Astrocyte (in vitro differentiated cells and primary cell): Measurements from ENCODE around the gene CPN2. TPM values are rescaled to one million over a fixed set of nuclear protein-coding genes. Genes with fewer than 3 reads are reported as not detected.

Experiments
- DNase-seq: peaks from one replicate; pipeline ENCODE4 v3.0.0-alpha.2; 2010; ENCODE audit warnings: low read depth
- FAIRE-seq: peaks from 2 replicates; lab custom pipeline; 2011; peaks lifted over from hg19 to GRCh38; lab: Jason Lieb, UNC
- H2AFZ ChIP-seq: 2 replicates; pipeline ENCODE4 v1.6.0; 2012; ENCODE audit warnings: low read depth, low read length, inconsistent platforms
- H3K27ac ChIP-seq: 2 replicates; pipeline ENCODE4 v1.5.1; 2011; ENCODE audit warnings: low read depth, low read length, inconsistent platforms
- H3K27me3 ChIP-seq: 2 replicates; pipeline ENCODE4 v1.6.0; 2011; ENCODE audit warnings: low read length, inconsistent platforms; ENCODE audit not compliant: insufficient read depth
- H3K36me3 ChIP-seq: 2 replicates; pipeline ENCODE4 v1.5.1; 2011; ENCODE audit warnings: low read length, inconsistent platforms; ENCODE audit not compliant: insufficient read depth
- H3K4me1 ChIP-seq: 2 replicates; pipeline ENCODE4 v1.5.1; 2011; ENCODE audit warnings: low read length, inconsistent platforms; ENCODE audit not compliant: insufficient read depth
- H3K4me2 ChIP-seq: 2 replicates; pipeline ENCODE4 v1.6.0; 2012; ENCODE audit warnings: low read length, inconsistent platforms
- H3K4me3 ChIP-seq: 2 replicates; pipeline ENCODE4 v1.5.1; 2011; ENCODE audit warnings: low read depth, mild to moderate bottlenecking, low read length, inconsistent platforms; ENCODE audit not compliant: insufficient read depth
- H3K79me2 ChIP-seq: 2 replicates; pipeline ENCODE4 v1.6.0; 2012; ENCODE audit warnings: mild to moderate bottlenecking, low read length, inconsistent platforms; ENCODE audit not compliant: insufficient read depth
- H3K9ac ChIP-seq: 2 replicates; pipeline ENCODE4 v1.6.0; 2012; ENCODE audit warnings: mild to moderate bottlenecking, low read length, inconsistent platforms
- H3K9me3 ChIP-seq: 2 replicates; pipeline ENCODE4 v1.5.1; 2012; ENCODE audit warnings: low read depth, mild to moderate bottlenecking, low read length, inconsistent platforms; ENCODE audit not compliant: insufficient read depth
- H4K20me1 ChIP-seq: 2 replicates; pipeline ENCODE4 v1.6.0; 2012; ENCODE audit warnings: low read length, inconsistent platforms; ENCODE audit not compliant: insufficient read depth
- H3K27ac Mint-ChIP-seq: one replicate; pipeline ENCODE4 v1.8.0; 2021; ENCODE audit warnings: mild to moderate bottlenecking, mixed read lengths; ENCODE audit not compliant: unreplicated experiment
- H3K27me3 Mint-ChIP-seq: one replicate; pipeline ENCODE4 v1.8.0; 2021; ENCODE audit warnings: low read depth, mixed read lengths; ENCODE audit not compliant: unreplicated experiment
- H3K36me3 Mint-ChIP-seq: one replicate; pipeline ENCODE4 v1.8.0; 2021; ENCODE audit warnings: low read depth, mixed read lengths; ENCODE audit not compliant: unreplicated experiment
- H3K4me1 Mint-ChIP-seq: one replicate; pipeline ENCODE4 v1.8.0; 2021; ENCODE audit warnings: low read depth, mixed read lengths; ENCODE audit not compliant: unreplicated experiment
- H3K4me3 Mint-ChIP-seq: one replicate; pipeline ENCODE4 v1.8.0; 2021; ENCODE audit warnings: mild to moderate bottlenecking, moderate library complexity, mixed read lengths; ENCODE audit not compliant: unreplicated experiment
- H3K9me3 Mint-ChIP-seq: one replicate; pipeline ENCODE4 v1.8.0; 2021; ENCODE audit warnings: mild to moderate bottlenecking, mixed read lengths; ENCODE audit not compliant: unreplicated experiment
- CTCF ChIP-seq: IDR thresholded peaks from 2 replicates; pipeline ENCODE4 v1.5.1; 2011; ENCODE audit warnings: low read depth, mild to moderate bottlenecking, inconsistent platforms, low read length, moderate library complexity; ENCODE audit not compliant: insufficient read depth
- EZH2 ChIP-seq: IDR thresholded peaks from 2 replicates; pipeline ENCODE4 v1.6.1; 2012; ENCODE audit warnings: mild to moderate bottlenecking, low read length, inconsistent platforms; ENCODE audit not compliant: insufficient read depth
- total RNA-seq: library from RNA; stranded (reverse); gene quantifications from 2 replicates; pipeline ENCODE4 v1.2.1, GENCODE V29; 2021

The CPN2 gene
- total RNA-seq, 1 donor from 2014 or later, result not detected

GRCh38 chr3:194310060-194310835 lies 40.9 kb downstream of the CPN2 start:
- no peak for DNase-seq
- H3K36me3 ChIP-seq, result no peaks in the 10 kb centered on the region
- TF ChIP-seq CTCF (no peak), EZH2 (no peak)
- no peaks in the 10 kb centered on the region for H3K9me3 ChIP-seq
- H3K27me3 Mint-ChIP-seq, result peaks cover 92% of the 10 kb centered on the region
- peaks cover 2% of the 10 kb centered on the region for H3K9me3 Mint-ChIP-seq
- no peak overlapping the region for H3K27ac ChIP-seq
- H3K36me3 Mint-ChIP-seq, result no peaks in the 10 kb centered on the region
- peaks cover 65% of the 10 kb centered on the region for H3K27me3 ChIP-seq
- H3K79me2 ChIP-seq, result no peaks in the 10 kb centered on the region
- H4K20me1 ChIP-seq, result no peaks in the 10 kb centered on the region
- no peak overlapping the region for H3K4me3 Mint-ChIP-seq
- no peak for FAIRE-seq
- no peak overlapping the region for H3K9ac ChIP-seq
- no peak overlapping the region for H3K4me3 ChIP-seq
- H3K4me1 ChIP-seq, result peaks cover 5% of the 10 kb centered on the region
- no peak overlapping the region for H3K4me2 ChIP-seq
- no peak overlapping the region for H3K27ac Mint-ChIP-seq
- H2AFZ ChIP-seq, result no peak overlapping the region
- H3K4me1 Mint-ChIP-seq, result peaks cover 21% of the 10 kb centered on the region

GRCh38 chr3:194308601-194309449 lies 42.3 kb downstream of the CPN2 start:
- Histone ChIP-seq H2AFZ (no peak overlapping the region), H4K20me1 (no peaks in the 10 kb centered on the region), H3K9me3 (no peaks in the 10 kb centered on the region), H3K4me3 (no peak overlapping the region), H3K79me2 (no peaks in the 10 kb centered on the region), H3K4me2 (no peak overlapping the region), H3K9ac (no peak overlapping the region), H3K27me3 (peaks cover 69% of the 10 kb centered on the region), H3K36me3 (no peaks in the 10 kb centered on the region), H3K27ac (no peak overlapping the region), H3K4me1 (no peaks in the 10 kb centered on the region)
- Mint-ChIP-seq H3K36me3 (no peaks in the 10 kb centered on the region), H3K4me1 (peaks cover 17% of the 10 kb centered on the region), H3K9me3 (peaks cover 2% of the 10 kb centered on the region), H3K27ac (no peak overlapping the region), H3K27me3 (peaks cover 87% of the 10 kb centered on the region), H3K4me3 (peak overlapping the region; percentile 14)
- no peak for FAIRE-seq
- no peak for TF ChIP-seq EZH2
- TF ChIP-seq CTCF, result no peak
- DNase-seq, result no peak
